Measurements from ENCODE around the gene CALB2.

- TF ChIP-seq POLR2AphosphoS5 (IDR thresholded peaks at IDR 0.05; ENCODE audit: low read depth, low read length) (no peak), POLR2A (IDR thresholded peaks at IDR 0.05; ENCODE audit: low read depth, low read length) (no peak), POU2F2 (IDR thresholded peaks at IDR 0.05; ENCODE audit: low read depth, low read length) (no peak), TAF1 (IDR thresholded peaks at IDR 0.05; ENCODE audit: low read depth, low read length) (no peak), SPI1 (IDR thresholded peaks at IDR 0.05; ENCODE audit: low read depth, low read length) (no peak)
Measured at GRCh38 chr16:71387045-71387871, 28.7 kb downstream of the CALB2 start.

Data from GM12891 (cell line).